Measurements from ENCODE around the gene DAPK3.
"Not testable (repeated sequence)": the region's sequence is repeated elsewhere in the genome, so short reads cannot be mapped to it uniquely, and the experiment has no call there.

The DAPK3 gene

DNA sequence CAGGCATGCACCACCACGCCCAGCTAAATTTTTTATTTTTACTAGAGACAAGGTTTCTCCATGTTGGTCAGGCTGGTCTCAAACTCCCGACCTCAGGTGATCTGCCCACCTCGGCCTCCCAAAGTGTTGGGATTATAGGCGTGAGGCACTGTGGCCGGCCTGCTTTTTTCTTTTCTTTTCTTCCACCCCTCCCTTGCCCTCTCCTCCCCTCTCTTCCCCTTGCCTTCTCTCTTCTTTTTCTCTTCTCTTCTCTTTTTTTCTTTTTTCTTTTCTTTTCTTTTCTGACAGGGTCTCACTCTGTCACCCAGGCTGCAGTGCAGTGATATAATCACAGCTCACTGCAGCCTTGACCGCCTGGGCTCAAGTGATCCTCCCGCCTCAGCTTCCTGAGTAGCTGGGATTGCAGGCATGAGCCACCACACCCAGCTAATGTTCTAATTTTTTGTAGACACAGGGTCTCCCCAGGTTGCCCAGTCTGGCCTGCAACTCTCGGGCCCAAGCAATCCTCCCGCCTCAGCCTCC, 18.1 kb downstream of the DAPK3 start:
- not testable (repeated sequence) for FAIRE-seq

- FAIRE-seq: no peak
These were observed 19.7 kb downstream of the DAPK3 start for GRCh38 chr19:3950871-3951861.

- FAIRE-seq: no peak
These were observed 20.7 kb downstream of the DAPK3 start for GRCh38 chr19:3949997-3950859.

- no peak for FAIRE-seq
These were observed 21.6 kb downstream of the DAPK3 start for GRCh38 chr19:3949294-3949693.

DNA sequence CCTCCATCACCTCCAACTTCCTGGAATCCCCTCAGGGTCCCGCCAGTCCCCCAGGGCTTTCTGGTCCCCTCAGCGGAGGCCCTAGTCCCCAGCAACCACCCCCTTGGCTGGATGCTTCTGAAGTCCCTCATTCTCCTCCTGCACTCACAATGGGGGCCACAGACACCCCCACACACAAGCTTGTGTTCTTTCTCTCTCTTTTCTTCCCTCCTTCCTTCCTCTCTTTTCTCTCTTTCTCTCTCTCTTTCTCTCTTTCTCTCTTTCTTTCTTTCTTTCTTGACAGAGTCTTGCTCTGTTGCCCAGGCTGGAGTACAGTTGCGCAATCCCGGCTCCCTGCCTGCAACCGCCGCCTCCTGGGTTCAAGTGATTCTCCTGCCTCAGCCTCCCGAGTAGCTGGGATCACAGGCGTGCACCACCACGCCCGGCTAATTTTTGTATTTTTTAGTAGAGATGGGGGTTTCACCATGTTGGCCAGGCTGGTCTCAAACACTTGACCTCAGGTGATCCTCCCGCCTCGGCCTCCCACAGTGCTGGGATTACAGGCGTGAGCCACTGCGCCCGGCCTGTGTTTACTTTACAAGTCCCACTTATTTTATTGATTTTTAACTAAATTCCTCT, 23.5 kb downstream of the DAPK3 start:
- not testable (repeated sequence) for FAIRE-seq

DNA sequence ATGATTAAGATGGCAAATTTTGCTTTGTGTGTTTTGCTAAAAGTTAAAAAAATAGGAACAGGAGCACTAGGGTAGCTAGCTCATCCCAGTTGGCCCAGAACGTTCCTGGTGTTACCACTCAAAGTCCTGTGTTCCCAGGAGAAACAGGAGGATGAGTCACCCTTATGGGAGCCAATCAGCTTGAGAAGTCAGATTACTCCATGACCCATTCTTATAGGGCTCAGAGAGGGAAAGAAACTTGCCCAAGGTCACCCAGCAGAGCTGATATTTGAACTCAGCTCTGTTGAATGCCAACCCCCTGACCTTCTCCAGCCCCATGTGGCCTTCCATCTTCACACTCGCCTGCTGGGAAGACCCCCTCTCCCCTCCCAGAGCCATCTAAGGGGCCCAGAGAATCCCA, 25.1 kb downstream of the DAPK3 start:
- no peak for FAIRE-seq

DNA sequence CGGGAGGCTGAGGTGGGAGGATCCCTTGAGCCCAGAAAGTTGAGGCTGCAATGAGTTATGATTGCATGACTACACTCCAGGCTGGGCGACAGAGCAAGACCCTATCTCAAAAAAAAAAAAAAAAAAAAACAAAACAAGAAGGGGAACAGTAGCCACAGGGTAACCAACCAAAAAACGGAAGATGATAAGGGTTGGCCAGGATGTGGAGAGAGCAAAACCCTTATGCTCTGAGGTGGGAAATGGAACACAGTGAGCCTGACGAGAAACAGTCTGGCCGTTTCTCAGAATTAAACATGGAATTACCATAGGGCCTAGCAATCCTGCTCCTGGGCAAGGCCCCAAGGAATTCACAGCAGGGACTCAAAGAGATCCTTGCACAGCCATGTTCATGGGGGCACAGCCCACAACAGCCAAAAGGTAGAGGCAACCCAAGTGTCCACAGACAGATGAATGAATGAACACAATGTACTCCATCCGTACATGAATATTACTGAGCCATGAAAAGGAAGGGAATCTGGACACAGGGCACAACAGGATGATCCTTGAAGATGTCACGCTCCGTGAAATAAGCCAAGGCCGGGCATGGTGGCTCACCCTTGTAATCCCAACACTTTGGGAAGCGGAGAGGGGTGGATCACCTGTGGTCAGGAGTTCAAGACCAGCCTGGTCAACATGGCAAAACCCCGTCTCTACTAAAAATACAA, 26.7 kb downstream of the DAPK3 start:
- no peak for FAIRE-seq

GRCh38 chr19:3942790-3943409, 28.0 kb downstream of the DAPK3 start:
- FAIRE-seq: no peak

DNA sequence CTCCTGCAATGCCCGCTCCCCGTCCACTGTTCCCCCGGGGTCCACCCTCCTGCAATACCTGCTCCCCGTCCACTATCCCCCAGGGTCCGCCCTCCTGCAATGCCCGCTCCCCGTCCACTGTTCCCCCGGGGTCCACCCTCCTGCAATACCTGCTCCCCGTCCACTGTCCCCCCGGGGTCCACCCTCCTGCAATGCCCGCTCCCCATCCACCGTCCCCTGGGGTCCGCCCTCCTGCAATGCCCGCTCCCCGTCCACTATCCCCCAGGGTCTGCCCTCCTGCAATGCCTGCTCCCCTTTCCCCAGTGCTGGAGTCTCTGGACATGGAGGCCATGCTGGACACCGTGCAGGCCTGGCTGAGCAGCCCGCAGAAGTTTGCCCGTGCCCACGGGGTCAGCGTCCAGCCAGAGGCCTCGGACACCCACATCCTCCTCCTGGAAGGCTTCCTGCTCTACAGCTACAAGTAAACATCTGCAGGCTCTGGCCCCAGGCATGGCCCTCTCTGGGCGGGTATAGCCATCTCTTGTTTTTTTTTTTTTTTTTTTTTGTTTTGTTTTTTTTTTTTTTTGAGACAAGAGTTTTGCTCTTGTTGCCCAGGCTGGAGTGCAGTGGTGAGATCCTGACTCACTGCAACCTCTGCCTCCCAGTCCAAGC, 32.5 kb downstream of the DAPK3 start:
- not testable (repeated sequence) for FAIRE-seq

DNA sequence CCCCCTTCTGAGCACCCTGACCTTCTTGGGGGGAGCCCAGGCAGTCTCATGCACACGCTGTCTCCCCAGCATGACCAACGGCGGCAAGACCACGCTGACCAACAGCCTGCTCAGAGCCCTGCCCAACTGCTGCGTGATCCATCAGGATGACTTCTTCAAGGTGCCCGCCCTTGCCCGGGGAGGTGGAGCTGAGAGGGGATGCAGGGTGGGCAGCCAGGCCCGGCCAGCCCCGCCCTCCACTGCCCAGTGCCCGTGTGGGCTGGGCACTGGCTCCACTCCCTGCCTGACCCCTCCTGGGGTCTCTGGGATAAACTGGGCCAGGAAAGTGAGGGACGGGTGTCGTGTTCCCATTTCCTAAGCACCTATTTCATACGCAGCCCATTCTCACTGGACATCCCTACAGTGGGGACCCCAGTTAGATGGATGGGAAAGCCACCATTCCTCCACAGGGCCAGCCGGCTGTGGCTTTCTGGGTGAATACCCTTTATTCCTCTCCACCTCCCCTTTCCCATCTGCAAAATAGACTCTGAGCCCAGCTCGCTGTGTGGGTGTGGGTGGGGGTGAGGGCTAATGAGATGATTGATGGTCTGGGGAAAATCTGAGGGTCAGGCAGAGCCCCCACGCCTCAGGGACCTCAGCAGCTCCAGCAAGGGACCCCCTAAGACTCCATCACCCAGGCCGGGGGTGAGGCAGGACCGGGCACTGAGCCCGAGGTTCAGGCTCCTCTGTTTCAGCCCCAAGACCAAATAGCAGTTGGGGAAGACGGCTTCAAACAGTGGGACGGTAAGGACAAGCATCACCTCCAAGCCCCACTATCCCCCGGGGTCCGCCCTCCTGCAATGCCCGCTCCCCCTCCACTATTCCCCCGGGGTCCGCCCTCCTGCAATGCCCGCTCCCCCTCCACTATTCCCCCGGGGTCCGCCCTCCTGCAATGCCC, 34.1 kb downstream of the DAPK3 start:
- no peak for FAIRE-seq

- FAIRE-seq: no peak
These were observed 37.7 kb downstream of the DAPK3 start, which contains the start of gene NMRK2 for GRCh38 chr19:3932931-3933810. Gene NMRK2 (plus strand): TSS chr19:3933069. CDS start chr19:3933672, 603 bp downstream.

GRCh38 chr19:3931041-3931440, 39.9 kb downstream of the DAPK3 start:
- no peak for FAIRE-seq

DNA sequence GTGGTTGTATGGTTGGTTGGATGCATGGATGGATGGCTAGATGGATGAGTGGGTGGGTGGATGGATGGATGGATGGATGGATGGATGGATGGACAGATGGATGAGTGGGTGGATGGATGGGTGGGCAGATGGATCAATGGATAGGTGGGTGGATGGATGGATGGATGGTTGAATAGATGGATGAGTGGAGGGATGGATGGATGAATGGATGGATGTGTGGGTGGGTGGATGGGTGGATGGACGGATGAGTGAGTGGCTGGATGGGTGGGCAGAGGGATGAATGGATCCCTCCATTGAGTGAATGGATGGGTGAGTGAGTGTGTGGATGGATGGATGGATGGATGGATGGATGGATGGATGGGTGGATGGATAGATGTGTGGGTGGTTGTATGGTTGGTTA, 47.0 kb downstream of the DAPK3 start:
- no peak for FAIRE-seq

GRCh38 chr19:3923096-3923758, 47.7 kb downstream of the DAPK3 start:
- FAIRE-seq: no peak

- FAIRE-seq: no peak
These were observed 51.1 kb downstream of the DAPK3 start for GRCh38 chr19:3919793-3920192.

DNA sequence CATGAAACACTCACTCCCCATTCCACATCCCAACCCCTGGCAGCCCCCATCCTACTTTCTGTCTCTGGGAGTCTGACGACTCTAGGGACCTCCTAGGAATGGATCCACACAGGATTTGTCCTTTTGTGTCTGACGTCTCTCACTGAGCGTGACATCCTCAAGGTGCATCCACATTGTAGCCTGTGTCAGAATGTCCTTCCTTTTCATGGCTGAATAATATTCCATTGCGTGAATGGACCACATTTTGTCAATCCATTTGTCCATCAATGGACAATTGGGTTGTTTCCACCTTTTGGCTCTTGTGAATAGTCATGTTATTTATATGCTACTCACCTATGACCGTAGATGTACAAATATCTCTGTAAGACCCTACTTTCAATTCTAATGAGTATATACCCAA, 54.9 kb downstream of the DAPK3 start:
- no peak for FAIRE-seq

DNA sequence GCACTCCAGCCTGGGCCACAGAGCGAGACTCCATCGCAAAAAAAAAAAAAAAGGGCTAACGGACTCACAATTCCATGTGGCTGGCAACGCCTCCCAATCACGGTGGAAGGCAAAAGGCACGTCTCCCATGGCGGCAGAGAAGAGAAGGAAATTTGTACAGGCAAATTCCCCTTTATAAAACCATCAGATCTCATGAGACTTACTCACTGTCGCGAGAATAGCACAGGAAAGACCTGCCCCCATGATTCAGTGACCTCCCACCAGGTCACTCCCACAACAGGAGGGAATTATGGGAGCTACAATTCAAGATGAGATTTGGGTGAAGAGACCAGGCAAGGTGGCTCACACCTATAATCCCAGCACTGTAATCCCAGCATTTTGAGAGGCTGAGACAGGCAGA, 56.7 kb downstream of the DAPK3 start:
- FAIRE-seq: no peak

DNA sequence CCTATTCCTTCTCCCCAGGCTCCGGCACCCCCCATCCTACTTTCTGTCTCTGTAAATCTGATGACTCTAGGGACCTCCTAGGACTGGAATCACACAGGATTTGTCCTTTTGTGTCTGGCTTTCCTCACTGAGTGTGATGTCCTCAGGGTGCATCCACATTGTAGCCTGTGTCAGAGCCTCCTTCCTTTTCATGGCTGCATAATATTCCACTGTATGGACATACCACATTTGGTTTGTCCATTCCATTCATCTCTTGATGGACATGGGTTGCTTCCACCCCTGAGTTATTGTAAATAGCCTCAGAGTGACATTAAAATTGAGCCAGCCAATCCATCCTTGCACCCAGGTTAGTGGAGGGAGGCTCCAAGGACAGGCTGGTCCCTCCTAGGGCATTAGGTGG, 60.8 kb downstream of the DAPK3 start:
- no peak for FAIRE-seq
